Skin of body (tissue), 2 donors: ENCODE data around the gene RPF1. TPM values are rescaled to one million over a fixed set of nuclear protein-coding genes. Genes with fewer than 3 reads are reported as not detected.
"Not testable (repeated sequence)": the region's sequence is repeated elsewhere in the genome, so short reads cannot be mapped to it uniquely, and the experiment has no call there.

Source experiments
- DNase-seq: peaks from one replicate; lab custom pipeline; 2025; lab: John Stamatoyannopoulos, UW
- total RNA-seq: library from RNA; depleted of rRNA; stranded (reverse); fragments of >200 nt; gene quantifications from one replicate; pipeline ENCODE4 v1.2.3, GENCODE V29; 2014

The RPF1 gene, protein sequence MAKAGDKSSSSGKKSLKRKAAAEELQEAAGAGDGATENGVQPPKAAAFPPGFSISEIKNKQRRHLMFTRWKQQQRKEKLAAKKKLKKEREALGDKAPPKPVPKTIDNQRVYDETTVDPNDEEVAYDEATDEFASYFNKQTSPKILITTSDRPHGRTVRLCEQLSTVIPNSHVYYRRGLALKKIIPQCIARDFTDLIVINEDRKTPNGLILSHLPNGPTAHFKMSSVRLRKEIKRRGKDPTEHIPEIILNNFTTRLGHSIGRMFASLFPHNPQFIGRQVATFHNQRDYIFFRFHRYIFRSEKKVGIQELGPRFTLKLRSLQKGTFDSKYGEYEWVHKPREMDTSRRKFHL
- total RNA-seq, result 30.2 TPM

DNA sequence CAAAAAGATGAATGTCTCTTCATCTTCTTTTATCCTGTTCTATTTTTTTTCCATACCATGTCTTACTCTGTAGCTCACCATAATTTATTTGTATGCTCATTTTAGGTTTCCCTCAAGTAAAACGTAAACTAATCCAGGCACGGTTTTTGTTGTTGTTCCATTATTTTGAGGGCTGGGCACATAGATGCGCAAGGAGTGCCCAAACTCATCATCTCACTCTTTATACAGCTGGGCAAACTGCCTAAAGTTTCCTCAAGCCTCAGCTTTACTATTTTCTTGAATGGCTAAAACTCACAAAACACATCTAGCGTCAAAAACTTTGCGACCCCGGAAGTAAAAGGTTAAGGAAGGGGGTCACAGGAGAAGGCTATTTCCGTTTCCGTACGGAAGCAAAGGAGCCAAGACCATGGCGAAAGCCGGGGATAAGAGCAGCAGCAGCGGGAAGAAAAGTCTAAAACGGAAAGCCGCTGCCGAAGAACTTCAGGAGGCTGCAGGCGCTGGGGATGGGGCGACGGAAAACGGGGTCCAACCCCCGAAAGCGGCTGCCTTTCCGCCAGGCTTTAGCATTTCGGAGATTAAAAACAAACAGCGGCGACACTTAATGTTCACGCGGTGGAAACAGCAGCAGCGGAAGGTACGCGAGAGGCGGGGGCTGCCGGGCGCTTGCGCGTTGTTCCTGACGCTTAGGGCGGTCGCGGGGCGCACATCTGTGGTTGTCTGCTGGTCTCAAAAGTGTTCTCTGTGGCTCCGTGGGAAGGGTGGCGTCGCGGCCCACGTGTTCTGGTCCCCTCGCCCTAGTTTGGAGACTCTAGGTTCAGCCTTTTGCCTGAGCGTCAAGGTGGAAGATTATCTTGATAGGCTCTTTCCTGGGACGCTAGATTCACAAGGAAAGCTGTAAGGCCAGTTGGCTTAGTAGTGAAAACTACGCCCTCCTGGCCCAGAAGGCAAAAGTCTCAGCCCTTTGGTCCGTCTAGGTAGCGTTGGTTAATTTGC, at the start of gene RPF1:
TSS of gene RPF1 (plus strand) at position 391 of the 993 bp plus-strand sequence. CDS start at position 407, 16 bp downstream.
- peak; percentile 85 for DNase-seq

DNA sequence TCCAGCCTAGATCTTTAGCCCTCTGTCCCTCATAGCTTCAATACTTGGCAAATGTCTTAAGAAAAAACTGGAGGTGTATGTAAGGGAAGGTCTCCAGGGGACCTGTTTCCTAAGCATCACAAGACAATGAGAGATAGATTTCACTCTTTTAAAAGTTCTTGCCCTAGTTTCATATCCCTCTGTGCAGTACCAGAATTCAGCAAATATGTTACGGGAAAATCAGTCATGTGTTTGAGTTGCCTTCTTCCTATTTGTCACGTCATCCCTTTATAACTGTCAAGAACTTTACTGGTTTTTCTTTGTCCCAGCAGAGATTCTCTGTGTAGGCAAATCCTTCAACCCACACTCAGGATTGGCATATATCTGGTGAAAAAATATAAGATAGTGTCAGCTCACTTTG, 48.5 kb upstream of the RPF1 start:
- no peak for DNase-seq

DNA sequence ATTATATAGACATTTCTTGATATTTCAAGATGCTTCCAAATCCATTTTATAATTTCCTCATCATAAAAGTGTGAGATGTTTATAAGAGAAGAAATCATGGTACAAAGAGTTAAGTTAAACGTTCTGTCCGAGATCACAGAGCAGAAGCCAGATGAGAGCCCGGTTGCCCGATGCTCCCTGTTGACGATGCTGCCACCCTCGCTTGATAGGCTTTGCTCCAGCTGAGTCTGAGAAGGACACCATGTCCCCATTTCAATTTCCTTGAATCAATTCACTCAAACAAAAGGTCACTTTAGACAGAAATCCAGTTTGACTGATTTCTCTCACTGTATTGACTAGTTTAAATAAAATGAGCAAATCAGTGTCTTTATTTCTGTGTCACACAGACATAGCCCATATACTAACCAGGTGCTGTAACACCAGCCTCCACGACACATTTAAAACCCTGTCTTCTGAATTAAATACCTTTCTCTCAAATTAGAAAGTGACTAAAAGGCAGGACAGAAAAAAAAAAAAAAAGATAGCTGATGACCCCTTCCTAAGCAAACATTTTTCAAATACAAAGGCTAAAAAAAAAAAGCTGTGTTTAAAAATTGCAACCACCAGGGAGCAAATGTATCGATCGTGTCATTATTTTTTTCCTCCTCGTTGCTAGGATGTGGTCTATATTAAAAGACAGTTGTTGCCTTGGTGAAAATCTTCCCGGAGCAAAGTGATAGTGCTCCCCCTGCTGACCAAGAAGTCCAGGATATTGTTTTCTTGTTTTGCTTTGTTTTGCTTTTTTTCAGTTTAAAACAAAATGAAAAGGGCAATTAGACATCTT, 45.6 kb upstream of the RPF1 start:
- peak; percentile 81 for DNase-seq

DNA sequence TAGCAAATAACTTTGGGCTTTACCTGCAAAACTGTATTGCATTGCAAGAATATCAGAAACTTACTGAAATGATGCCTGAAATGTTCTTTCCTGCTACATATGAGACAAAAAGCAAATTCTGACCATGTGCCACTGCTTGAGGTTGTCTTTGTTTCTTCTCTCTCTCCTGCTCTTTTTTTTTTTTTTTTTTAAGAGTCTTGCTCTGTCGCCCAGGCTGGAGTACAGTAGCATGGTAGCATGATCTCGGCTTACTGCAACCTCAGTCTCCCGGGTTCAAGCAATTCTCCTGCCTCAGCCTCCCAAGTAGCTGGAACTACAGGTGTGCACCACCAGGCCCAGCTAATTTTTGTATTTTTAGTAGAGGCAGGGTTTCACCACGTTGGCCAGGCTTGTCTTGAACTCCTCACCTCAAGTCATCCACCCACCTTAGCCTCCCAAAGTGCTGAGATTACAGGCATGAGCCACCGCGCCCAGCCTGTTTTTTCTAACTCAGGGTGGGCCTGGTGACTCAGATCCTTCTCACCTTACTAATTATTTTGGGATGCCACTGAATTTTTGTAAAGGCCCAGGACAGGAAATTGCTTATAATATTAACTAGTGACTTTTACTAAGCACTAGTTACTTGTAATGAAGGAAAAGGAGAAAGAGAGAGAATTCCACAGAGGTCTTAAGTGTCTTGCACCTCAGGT, 44.8 kb upstream of the RPF1 start:
- no peak for DNase-seq

DNA sequence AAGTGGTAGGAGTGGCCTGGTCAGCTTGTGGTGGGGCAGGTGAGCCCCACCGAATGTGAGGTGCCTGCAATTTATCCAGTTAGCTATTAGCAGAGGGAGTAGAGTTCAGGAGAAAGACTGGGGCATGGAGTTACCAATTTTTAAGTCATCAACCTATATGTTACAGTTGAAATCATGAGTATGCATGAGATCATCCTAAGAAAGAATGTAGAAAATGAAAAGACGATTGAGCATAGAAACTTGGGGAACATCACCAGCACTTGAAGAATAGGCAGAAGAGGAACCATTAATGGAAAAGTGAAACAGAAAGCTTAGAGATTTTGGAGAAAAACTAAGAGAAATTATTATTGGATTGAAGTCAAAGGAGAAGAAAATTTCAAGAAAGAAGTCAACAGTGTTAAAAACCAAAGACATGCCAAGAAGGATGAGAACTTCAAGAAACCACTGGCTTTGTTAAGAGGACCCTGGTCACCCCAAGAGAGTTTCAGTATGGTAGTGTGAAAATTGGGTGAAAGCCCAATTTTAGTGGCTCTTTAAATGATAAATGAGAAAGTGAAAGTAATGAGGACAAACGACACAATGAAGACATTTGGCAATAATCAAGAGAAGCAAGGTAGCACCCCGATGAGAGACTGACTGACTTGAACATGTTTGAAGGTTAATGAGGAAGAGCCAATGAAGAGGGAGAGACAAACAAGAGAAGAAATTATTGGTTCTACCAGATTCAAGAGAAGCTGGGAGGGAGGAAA, 44.1 kb upstream of the RPF1 start:
- no peak for DNase-seq

DNA sequence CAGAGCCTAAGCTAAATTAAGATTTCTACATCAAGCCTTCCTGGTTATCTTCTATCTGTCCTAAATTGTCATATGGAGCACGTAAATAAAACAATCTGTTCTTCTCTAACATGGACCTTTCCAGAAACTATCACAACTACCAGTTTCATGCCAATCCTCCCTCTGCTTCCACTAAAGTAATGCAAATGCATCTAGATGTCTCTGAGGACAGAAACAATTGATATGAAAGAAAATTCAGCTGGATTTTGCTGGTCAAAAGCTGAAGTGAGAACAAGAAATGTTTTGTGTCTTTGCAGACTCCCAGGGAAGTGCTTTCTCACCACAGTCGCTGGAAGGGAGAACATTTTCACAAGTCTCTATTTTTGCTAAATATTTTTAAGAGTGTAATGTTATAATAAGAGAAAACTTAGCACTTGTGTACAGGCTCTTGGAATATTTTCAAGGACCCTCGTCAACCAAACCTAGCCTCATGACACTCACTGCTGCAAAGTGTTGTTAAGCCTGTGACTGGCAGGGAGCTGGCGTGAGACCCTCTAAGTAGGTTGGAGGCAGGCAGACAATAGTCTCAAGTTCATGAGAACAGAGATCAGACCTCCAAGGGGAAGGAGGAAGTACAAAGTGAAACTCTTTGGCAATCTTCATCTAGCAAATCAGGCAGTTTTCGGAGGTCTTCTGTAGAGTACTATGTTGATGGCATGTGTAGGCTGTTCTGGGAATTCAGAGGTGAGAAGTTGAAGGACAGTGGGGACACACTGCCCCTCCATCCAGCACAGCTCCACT, 42.0 kb upstream of the RPF1 start:
- no peak for DNase-seq

DNA sequence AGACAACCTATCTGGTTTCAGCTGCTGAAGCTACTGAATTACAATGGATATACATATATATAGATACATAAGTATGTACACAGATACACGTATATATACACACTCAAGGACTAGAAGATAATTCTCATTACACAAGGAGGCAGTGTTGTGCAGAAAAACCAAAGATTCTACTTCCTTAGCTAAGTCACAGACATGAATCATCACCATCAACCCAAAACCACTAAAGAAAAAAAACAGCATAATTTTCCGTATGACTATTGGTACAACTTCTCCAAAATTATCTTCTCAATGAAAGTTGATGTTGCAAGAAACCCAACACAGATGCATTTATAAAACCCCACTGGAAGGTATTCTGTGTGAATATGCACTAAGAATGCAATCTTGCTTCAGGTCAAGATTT, 36.8 kb upstream of the RPF1 start:
- DNase-seq, result peak; percentile 43

DNA sequence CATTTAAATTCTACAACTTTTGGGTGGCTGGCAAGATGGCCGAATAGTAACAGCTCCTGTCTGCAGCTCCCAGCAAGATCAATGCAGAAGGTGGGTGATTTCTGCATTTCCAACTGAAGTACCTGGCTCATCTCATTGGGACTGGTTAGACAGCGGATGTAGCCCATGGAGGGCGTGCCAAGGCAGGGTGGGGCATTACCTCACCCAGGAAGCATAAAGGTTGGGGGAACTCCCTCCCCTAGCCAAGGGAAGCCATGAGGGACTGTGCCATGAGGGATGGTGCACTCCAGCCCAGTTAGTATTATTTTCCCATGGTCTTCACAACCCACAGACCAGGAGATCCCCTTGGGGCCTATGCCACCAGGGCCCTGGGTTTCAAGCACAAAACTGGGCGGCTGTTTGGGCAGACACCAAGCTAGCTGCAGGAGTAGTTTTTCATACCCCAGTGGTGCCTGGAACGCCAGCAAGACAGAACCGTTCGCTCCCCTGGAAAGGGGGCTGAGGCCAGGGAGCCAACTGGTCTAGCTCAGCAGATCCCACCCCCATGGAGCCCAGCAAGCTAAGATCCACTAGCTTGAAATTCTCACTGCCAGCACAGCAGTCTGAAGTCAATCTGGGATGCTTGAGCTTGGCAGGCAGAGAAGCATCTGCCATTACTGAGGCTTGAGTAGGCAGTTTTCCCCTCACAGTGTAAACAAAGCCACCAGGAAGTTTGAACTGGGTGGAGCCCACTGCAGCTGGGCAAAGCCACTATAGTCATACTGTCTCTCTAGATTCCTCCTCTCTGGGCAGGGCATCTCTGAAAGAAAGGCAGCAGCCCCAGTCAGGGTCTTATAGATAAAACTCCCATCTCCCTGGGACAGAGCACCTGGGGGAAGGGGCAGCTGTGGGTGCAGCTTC, 36.1 kb upstream of the RPF1 start:
- DNase-seq, result not testable (repeated sequence)

DNA sequence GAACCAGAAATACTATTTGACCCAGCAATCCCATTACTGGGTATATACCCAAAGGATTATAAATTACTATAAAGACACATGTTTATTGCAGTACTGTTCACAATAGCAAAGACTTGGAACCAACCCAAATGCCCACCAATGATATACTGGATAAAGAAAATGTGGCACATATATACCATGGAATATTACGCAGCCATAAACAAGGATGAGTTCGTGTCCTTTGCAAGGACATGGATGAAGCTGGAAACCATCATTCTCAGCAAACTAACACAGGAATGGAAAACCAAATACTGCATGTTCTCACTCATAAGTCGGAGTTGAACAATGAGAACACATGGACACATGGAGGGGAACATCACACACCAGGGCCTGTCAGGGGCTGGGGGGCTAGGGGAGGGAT, 30.4 kb upstream of the RPF1 start:
- not testable (repeated sequence) for DNase-seq

DNA sequence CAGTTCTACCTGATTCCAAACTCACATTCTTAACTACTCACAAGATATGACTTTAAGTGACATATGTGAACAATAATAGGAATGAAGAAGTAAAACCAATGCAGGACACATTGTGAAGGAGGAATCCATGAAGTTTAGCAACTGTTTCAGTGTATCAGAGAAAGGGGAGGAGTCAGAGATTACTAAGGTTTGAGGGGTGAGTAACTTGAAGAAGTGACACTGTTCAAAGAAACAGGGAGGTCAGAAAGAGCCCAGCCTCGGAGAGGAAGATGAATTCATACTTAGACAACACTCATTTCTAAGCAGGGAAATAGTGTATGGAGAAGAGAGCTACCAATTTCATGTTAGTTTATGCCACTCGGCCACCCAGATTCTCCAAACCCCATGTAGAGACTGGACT, 28.2 kb upstream of the RPF1 start:
- no peak for DNase-seq

DNA sequence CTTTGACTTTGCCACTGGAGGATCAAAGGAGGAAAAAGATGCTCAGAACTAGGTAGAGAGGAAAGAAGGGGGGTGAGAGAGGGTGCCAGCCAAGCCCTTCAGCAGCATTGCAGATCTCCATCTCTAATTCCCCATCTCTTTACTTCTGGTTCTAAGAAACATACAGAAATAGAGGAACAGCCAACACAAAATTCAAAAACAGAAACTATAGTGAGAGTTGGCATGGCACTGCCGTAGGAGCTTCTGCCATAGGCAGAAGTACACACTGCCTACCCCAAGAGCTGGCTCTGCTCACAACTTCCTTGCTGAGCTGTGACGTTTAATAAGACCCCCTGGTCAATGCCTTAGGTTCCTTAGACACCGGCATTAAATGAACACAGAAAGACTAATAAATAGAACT, 26.6 kb upstream of the RPF1 start:
- no peak for DNase-seq

DNA sequence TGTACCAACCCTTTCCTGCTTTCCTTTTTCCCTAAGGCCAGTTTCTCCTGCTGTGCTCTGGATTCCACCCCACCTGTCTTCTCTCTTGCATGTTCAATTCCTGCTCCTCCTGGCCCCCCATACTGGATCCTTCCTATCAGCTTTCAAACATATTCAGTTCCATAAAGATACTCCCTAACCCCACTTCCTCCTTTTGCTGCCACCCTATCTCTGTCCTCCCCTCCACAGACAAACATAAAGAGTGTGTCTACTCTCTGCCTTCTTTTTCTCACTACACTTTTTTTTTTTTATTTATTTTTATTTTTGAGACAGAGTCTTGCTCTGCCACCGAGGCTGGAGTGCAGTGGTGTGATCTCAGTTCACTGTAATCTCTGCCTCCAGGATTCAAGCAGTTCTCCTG, 16.9 kb upstream of the RPF1 start:
- no peak for DNase-seq

DNA sequence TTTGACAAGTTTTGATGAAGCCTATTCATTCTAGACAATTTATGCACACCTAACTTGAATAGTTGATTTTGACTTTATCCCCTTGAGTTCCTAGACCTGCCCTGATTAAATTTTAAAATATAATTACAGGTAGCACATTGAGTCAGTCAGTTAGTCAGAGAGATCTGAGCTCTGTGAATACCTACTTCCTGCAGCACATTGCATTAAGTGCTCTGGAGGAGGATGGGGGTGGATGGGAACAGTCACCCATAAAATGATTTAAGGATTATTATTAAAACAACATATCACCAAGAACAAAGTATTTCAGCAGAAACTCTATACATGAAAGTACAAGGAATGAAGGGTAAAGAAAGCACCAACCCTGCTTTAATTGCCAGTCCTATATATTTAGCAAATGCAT, 11.8 kb upstream of the RPF1 start:
- DNase-seq, result no peak

DNA sequence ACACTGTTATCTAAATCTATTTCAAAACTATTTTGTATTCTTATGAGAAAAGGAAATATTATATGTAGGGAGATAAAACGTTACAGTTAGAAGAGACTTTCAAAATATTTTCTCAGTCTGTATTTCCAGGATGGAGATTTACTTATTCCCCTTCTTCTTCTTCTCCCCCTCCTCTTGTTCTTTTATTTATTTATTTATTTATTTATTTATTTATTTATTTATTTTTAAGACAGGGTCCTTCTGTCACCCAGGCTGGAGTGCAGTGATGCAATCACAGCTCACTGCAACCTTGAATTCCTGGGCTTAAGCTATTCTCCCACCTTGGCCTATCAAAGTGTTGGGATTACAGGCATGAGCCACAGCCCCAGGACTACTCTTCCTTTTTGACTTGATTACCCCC, 2.8 kb upstream of the RPF1 start:
- DNase-seq, result no peak

DNA sequence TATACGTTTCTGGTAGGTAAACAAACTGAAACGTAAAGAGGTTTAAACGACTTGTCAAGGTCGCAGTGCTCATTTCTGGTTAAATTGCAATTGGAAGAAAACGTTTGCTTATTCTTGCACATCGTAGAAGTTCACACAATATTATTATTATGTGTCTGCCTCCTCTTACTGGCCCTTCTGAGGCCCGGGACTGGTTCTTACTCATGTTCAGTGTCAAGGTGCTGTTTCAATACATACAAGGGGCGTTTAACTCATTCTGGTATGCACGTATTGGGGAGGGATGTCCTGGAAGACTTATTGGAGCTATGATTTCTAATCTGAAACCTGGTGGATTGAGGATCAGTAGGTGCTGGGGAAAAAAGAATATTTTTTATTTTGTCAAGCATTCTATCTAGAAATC, 932 bp downstream of the RPF1 start:
- DNase-seq, result no peak

DNA sequence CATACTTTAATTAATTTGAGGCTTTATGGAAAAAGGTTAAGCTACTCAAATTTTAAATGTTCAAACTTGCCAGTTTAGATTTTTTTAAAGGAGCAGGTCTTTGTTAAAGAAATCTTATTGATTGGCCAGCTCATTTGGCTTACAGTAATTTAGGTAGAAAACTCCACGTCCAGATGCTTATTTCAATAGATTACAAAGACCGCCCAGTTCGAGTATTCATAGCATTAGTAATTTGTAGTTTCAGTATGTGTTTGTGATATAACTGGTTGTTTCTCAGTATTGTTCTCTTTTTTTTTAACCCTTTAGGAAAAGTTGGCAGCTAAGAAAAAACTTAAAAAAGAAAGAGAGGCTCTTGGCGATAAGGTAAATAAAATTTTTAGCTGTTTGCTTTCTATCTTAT, 1.6 kb downstream of the RPF1 start:
- DNase-seq, result no peak

DNA sequence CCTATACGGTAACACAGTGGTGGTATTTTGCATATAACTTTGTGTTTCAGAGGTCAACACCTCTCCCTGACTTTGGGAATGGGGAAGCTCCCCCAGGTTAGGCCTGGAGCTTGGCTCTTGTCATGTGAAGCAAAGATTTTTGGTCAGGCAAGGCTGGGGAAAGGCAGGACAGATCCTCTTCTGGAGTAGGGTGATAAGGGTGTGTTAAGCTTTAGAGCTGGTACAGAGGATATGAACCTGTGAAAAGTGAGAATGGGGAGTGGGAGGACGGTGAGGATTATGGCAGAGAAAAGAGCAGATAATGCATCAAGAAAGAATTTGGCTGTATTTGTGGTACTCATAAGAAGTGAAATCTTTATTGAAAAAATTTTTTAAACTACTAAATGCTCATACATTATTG, 2.3 kb downstream of the RPF1 start:
- DNase-seq, result no peak

DNA sequence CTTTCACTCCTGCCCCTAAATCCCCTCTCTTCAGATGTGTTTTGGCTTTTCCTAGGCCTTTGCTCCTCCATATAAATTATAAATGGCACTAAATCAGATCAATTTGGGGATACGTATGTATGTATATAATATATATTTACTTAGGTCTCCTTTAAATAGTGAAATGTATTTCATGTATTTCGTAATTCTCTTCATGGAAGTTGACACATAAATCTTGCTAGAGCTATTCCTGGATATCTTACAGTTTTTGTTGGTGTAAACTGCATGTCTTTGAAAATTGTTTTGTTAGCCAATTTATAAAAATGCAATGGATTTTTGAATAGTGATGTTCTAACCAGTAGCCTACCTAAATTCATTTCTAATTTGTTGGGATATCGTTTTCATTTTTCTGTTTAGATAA, 9.0 kb downstream of the RPF1 start:
- no peak for DNase-seq
